Retinal pigment epithelial cell (primary cell): ENCODE measurements around the gene HOXD12.

Experiments
- DNase-seq: peaks from one replicate; pipeline ENCODE4 v3.0.0-alpha.2; 2010; ENCODE audit warnings: low read depth
- H3K4me3 ChIP-seq: 2 replicates; pipeline ENCODE4 v1.5.1; 2011; ENCODE audit warnings: mild to moderate bottlenecking, low read length, control low read depth, moderate library complexity
- TF ChIP-seq, protein P1 (sequence below): conservative IDR thresholded peaks from 2 replicates; pipeline ENCODE4 v1.5.1; 2011; ENCODE audit warnings: low read depth, low read length, control low read depth, inconsistent platforms

Gene HOXD12

DNA sequence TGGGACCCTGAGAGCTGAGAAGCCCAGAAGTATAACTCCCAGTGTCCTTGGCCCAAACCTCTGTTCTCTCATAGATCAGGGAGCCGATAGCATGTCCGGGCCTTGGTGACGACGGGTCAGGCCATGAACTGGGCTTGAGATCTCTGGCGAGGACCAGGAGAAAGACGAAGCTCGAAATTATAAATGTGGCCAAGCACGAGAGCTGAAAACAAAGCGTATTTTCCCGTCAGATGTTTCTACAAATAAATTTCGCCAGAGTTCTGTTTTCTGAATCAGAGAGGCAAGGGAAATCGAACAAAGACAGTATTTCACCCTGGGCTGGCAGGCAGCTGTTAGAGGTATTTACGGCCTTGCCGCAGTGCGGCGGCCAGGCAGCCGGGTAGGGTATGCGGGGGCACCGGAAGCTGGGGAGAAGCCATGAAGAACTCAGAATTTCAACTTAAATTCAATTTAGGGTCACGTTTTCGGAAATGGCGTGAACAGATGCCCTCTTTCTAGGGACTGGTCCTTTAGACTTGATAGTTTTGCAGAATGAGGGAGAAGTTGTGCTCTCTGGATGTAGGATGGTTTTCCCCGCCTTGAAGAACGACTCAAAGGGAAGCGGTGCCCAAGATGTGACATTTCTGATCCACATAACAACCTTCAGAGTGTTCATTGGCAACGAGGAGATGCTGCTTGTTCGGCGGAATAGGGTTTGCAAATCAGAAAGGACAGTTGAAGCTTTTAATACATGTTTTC is 39.5 kb downstream of the HOXD12 start:
- TF ChIP-seq, protein P1, sequence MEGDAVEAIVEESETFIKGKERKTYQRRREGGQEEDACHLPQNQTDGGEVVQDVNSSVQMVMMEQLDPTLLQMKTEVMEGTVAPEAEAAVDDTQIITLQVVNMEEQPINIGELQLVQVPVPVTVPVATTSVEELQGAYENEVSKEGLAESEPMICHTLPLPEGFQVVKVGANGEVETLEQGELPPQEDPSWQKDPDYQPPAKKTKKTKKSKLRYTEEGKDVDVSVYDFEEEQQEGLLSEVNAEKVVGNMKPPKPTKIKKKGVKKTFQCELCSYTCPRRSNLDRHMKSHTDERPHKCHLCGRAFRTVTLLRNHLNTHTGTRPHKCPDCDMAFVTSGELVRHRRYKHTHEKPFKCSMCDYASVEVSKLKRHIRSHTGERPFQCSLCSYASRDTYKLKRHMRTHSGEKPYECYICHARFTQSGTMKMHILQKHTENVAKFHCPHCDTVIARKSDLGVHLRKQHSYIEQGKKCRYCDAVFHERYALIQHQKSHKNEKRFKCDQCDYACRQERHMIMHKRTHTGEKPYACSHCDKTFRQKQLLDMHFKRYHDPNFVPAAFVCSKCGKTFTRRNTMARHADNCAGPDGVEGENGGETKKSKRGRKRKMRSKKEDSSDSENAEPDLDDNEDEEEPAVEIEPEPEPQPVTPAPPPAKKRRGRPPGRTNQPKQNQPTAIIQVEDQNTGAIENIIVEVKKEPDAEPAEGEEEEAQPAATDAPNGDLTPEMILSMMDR = no peak
- no peak for DNase-seq
- H3K4me3 ChIP-seq = no peak overlapping the region

DNA sequence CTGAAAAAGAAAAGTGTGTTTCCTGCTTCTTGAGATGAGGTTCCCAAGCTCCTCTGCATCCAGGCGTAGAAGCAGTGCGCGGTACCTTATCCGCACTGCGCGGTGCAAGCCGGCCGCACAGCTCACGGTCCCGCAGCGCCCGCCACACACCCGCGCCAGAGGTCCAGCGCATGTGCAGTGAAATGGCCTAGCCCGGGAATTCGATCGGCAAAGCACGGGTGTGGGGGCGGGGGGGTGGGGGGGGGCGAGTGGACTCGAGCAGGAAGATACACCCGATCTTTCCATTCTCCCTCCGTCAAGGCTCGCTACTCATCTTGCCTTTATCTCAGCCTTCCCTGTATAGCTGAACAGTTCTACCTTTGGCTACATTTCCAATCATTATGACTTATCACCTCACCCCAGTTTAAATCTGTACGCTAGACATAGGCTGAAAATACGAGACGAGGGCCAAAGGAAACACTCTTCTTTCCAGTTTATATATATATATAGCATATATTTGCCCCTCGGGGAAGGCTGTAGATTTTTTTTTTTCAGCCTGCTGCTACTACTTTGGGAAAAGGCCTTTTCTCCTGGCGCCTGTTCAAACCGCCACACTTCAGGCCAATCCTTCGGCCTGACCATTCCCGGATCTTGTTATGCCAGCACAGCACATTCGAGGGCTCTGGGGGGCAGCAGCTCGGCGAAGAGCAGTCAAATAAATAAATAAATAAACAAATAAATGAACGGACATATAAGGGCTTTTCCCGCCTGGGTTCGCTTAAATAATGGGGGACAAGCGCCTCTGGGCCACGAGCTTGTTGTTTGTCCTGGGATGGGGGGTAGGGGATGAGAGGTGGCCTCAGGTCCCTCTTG is 40.3 kb downstream of the HOXD12 start:
- no peak overlapping the region for H3K4me3 ChIP-seq
- TF ChIP-seq, protein P1 = no peak
- no peak for DNase-seq

GRCh38 chr2:176140513-176141317 is 41.1 kb downstream of the HOXD12 start:
- H3K4me3 ChIP-seq = no peak overlapping the region
- TF ChIP-seq, protein P1 = peak; percentile 68
- no peak for DNase-seq

- no peak for DNase-seq
- TF ChIP-seq, protein P1 = no peak
- H3K4me3 ChIP-seq = no peak overlapping the region
Observed at GRCh38 chr2:176142281-176142680, 42.7 kb downstream of the HOXD12 start.

GRCh38 chr2:176145085-176145969 is 45.7 kb downstream of the HOXD12 start:
- TF ChIP-seq, protein P1 = no peak
- DNase-seq = no peak
- no peak overlapping the region for H3K4me3 ChIP-seq

DNA sequence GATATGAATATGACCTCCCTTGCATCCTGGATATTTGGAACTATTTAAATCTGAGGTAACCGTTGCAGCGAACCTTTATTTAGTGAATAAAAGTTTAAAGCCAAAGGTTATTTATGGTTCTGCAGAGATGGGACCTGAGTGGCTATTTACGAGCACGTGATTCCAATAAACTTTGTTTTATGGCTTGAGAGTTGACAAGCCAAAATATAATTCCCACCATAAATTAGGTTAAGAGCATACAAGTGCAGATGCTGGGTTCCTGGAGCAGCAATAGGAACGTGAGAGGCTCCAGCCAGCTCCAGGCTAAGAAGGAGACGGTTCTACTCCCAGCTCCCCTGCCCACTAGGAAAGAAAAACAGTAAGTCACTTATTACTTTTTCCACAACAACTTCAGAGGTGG is 46.5 kb downstream of the HOXD12 start:
- TF ChIP-seq, protein P1 = no peak
- no peak overlapping the region for H3K4me3 ChIP-seq
- no peak for DNase-seq
